ENCODE measurements around the gene CABP1.

CABP1 gene

DNA sequence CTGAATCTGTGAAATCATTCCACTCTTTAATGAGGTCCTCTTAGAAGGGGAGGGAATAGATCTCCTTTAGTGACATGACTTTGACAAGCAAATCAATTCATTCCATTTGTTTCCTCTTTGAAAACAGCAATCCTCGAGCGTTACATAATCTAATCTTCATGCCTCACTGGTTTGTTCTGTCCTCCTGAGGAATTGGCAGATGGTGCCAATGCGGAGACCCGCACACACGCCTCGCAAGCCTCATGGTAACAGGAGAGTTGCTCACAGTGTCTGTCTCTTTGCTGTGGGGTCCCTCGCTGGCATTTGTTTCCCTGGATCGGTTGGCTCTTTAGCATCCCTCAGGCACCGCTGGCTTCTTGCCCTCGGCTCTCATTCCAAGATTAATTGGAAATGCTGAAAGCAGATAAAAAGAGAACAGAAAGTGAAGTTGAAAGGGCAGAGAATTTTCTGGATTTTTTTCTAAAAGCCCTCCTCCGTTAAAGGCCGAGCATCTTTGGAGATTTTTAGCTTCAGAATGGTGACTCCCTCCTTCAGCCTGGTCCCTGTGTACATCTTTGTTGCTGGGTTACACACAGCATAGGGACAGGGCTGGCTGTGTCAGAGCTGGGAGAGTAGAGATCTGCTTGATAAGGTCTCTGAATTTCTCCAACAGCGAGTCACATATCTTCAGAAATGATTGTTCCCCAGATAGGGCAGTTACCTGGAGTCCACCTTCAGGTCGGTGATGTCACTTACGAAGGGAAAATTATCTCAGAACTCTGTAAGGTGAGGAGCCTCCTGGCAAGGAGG is 10.1 kb upstream of the CABP1 start:
- TF ChIP-seq, protein P1, sequence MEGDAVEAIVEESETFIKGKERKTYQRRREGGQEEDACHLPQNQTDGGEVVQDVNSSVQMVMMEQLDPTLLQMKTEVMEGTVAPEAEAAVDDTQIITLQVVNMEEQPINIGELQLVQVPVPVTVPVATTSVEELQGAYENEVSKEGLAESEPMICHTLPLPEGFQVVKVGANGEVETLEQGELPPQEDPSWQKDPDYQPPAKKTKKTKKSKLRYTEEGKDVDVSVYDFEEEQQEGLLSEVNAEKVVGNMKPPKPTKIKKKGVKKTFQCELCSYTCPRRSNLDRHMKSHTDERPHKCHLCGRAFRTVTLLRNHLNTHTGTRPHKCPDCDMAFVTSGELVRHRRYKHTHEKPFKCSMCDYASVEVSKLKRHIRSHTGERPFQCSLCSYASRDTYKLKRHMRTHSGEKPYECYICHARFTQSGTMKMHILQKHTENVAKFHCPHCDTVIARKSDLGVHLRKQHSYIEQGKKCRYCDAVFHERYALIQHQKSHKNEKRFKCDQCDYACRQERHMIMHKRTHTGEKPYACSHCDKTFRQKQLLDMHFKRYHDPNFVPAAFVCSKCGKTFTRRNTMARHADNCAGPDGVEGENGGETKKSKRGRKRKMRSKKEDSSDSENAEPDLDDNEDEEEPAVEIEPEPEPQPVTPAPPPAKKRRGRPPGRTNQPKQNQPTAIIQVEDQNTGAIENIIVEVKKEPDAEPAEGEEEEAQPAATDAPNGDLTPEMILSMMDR (IDR thresholded peaks at IDR 0.05; ENCODE audit: insufficient read depth, low read length, poor library complexity, severe bottlenecking): no peak
- no peak for TF ChIP-seq EZH2phosphoT487 (conservative IDR thresholded peaks at IDR 0.05; ENCODE audit: low read length)

DNA sequence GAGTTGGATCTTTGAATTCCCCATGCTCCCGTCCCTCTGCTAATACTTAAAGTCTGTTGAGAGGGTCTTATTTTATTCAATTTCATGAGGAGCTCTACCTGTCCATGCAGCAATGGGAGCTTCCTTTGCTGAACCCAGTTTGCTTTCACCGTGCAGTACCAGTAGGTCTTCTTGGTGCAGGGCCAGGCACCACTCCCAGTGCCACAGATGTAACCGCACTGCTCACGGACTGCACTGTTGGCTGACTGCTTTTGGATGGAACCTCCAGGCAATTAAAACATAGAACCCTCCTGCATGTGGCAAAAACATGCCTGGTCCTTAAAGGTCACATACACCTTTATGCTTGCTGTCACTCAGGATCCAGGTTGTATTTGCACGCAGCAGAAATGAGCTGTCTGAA is 9.3 kb upstream of the CABP1 start:
- Histone ChIP-seq H3F3A (ENCODE audit: insufficient read depth) (no peaks in the 10 kb centered on the region), H3K27me3 (ENCODE audit: low read length) (no peaks in the 10 kb centered on the region), H3K4me3 (ENCODE audit: insufficient read depth, low read length, poor library complexity, severe bottlenecking) (no peak overlapping the region), H3K27ac (ENCODE audit: low read depth, low read length) (no peak overlapping the region), H3K9me3 (ENCODE audit: insufficient read depth, low read length) (no peaks in the 10 kb centered on the region), H3K36me3 (ENCODE audit: low read length) (no peaks in the 10 kb centered on the region), H3K4me2 (ENCODE audit: low read depth, low read length, poor library complexity, severe bottlenecking) (no peak overlapping the region), H3K9me2 (replicated peaks; ENCODE audit: insufficient read depth, low read length) (no peaks in the 10 kb centered on the region), H4K20me1 (ENCODE audit: low read depth, low read length) (no peaks in the 10 kb centered on the region), H3K9ac (ENCODE audit: low read length) (no peak overlapping the region), H2AFZ (ENCODE audit: low read depth, low read length, severe bottlenecking) (no peak overlapping the region), H3K79me2 (ENCODE audit: insufficient read depth, low read length) (no peaks in the 10 kb centered on the region)
- TF ChIP-seq, protein P1 (IDR thresholded peaks at IDR 0.05; ENCODE audit: insufficient read depth, low read length, poor library complexity, severe bottlenecking): no peak
- TF ChIP-seq EZH2phosphoT487 (conservative IDR thresholded peaks at IDR 0.05; ENCODE audit: low read length): no peak

More for the DNA sequence above, 10.1 kb upstream of the CABP1 start:
- Histone ChIP-seq H3K27ac (ENCODE audit: low read depth, low read length) (no peak overlapping the region), H2AFZ (ENCODE audit: low read depth, low read length, severe bottlenecking) (no peak overlapping the region), H3K36me3 (ENCODE audit: low read length) (no peaks in the 10 kb centered on the region), H3K4me2 (ENCODE audit: low read depth, low read length, poor library complexity, severe bottlenecking) (no peak overlapping the region), H3K9me3 (ENCODE audit: insufficient read depth, low read length) (no peaks in the 10 kb centered on the region), H4K20me1 (ENCODE audit: low read depth, low read length) (no peaks in the 10 kb centered on the region), H3F3A (ENCODE audit: insufficient read depth) (no peaks in the 10 kb centered on the region), H3K79me2 (ENCODE audit: insufficient read depth, low read length) (no peaks in the 10 kb centered on the region), H3K9me2 (replicated peaks; ENCODE audit: insufficient read depth, low read length) (no peaks in the 10 kb centered on the region), H3K4me3 (ENCODE audit: insufficient read depth, low read length, poor library complexity, severe bottlenecking) (no peak overlapping the region), H3K9ac (ENCODE audit: low read length) (no peak overlapping the region), H3K27me3 (ENCODE audit: low read length) (no peaks in the 10 kb centered on the region)

DNA sequence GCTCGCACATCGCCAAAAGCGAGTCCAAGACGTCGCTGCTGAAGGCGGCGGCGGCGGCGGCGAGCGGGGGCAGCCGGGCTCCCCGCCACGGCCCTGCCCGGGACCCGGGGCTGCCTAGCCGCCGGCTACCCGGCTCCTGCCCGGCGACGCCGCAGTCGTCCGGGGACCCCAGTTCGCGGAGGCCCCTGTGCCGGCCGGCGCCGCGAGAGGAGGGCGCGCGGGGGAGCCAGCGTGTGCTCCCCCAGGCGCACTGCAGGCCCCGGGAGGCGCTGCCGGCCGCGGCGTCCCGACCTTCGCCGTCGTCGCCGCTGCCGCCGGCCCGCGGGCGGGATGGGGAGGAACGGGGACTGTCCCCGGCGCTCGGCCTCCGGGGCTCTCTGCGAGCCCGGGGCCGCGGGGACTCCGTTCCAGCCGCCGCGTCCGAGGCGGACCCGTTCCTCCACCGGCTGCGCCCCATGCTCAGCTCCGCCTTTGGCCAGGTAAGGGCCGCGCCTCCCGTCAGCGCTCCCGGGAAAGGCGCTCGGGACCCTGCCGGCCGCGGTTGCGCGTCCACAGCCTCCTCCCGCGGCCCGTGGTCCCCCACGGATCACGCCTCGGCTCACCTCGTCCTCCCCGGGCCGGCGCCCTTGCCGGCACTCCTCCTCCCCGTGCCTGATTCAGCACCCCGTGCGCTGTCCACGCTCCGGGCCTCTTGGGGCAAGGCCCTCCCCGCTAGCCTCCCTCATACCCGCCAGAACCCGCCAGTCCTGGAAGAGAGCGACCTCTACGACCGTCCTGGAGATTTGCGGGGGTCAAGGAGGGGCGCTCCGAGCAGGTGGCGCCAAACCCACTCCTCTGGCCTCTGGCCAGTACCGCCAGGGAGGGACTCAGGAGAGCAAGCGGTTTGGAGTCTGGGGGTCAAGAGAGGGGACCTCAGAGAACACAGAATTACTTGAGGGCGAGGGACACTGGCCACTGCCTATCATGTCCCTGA is 721 bp downstream of the CABP1 start:
- TF ChIP-seq EZH2phosphoT487 (conservative IDR thresholded peaks at IDR 0.05; ENCODE audit: low read length): no peak
- TF ChIP-seq, protein P1 (IDR thresholded peaks at IDR 0.05; ENCODE audit: insufficient read depth, low read length, poor library complexity, severe bottlenecking): no peak
- H3K27ac ChIP-seq (ENCODE audit: low read depth, low read length): no peak overlapping the region

More for the DNA sequence above, 721 bp downstream of the CABP1 start:
- no peaks in the 10 kb centered on the region for H3K79me2 ChIP-seq (ENCODE audit: insufficient read depth, low read length)
- H3K36me3 ChIP-seq (ENCODE audit: low read length): no peaks in the 10 kb centered on the region
- no peaks in the 10 kb centered on the region for H3K9me2 ChIP-seq (replicated peaks; ENCODE audit: insufficient read depth, low read length)
- no peaks in the 10 kb centered on the region for H3K9me3 ChIP-seq (ENCODE audit: insufficient read depth, low read length)
- H3F3A ChIP-seq (ENCODE audit: insufficient read depth): no peaks in the 10 kb centered on the region
- no peak overlapping the region for H2AFZ ChIP-seq (ENCODE audit: low read depth, low read length, severe bottlenecking)
- H3K27me3 ChIP-seq (ENCODE audit: low read length): no peaks in the 10 kb centered on the region
- H3K9ac ChIP-seq (ENCODE audit: low read length): peak overlapping the region; percentile 57; the same call in 1 of the 2 replicates
- H4K20me1 ChIP-seq (ENCODE audit: low read depth, low read length): no peaks in the 10 kb centered on the region
- H3K4me3 ChIP-seq (ENCODE audit: insufficient read depth, low read length, poor library complexity, severe bottlenecking): peak overlapping the region; percentile 46
- peak overlapping the region; percentile 55 for H3K4me2 ChIP-seq (ENCODE audit: low read depth, low read length, poor library complexity, severe bottlenecking)

All from SU-DHL-6 (cell line).